WTC11 (cell line): ENCODE data around the gene DHRSX. TPM values are rescaled to one million over a fixed set of nuclear protein-coding genes. Genes with fewer than 3 reads are reported as not detected.
A peak's percentile ranks its signal among the peaks of the same experiment; 100 is the strongest.

Experiments
- ATAC-seq: fragments of 200-7000 bp; cut with Tn5 transposase; 2 replicates; pipeline ENCODE4 v1.10.0; 2021; ENCODE audit warnings: mild to moderate bottlenecking, moderate library complexity
- CTCF ChIA-PET: fragments of 300-600 bp; sonication (Branson Sonifier 250); formaldehyde crosslinking; loops from one replicate; lab custom pipeline; 2021; ENCODE audit warnings: antibody characterized with exemption; lab: Charles Lee
- POLR2A ChIA-PET: fragments of 350-600 bp; sonication (Branson Sonifier 250); formaldehyde crosslinking; loops from one replicate; lab custom pipeline; 2021; ENCODE audit warnings: antibody characterized with exemption; lab: Charles Lee
- DNase-seq: peaks from one replicate; pipeline ENCODE4 v3.0.0; 2021; ENCODE audit warnings: low spot score
- H3K27ac Mint-ChIP-seq: 2 replicates; pipeline ENCODE4 v1.8.0; 2021; ENCODE audit warnings: mixed read lengths
- H3K27me3 Mint-ChIP-seq: 2 replicates; pipeline ENCODE4 v1.8.0; 2021; ENCODE audit warnings: low read depth, mild to moderate bottlenecking, moderate library complexity, mixed read lengths
- H3K36me3 Mint-ChIP-seq: 2 replicates; pipeline ENCODE4 v1.8.0; 2021; ENCODE audit warnings: mixed read lengths
- H3K4me1 Mint-ChIP-seq: 2 replicates; pipeline ENCODE4 v1.8.0; 2022; ENCODE audit warnings: mixed read lengths
- H3K4me3 Mint-ChIP-seq: 2 replicates; pipeline ENCODE4 v1.8.0; 2021; ENCODE audit warnings: mild to moderate bottlenecking, moderate library complexity, mixed read lengths
- H3K9me3 Mint-ChIP-seq: 2 replicates; pipeline ENCODE4 v1.8.0; 2021; ENCODE audit warnings: mixed read lengths
- AR ChIP-seq: fragments of 250-450 bp; sonication (Bioruptor Pico); IDR thresholded peaks from 2 replicates; pipeline ENCODE4 v1.9.0; 2021; ENCODE audit warnings: mild to moderate bottlenecking
- ATF1 ChIP-seq: sonication (generic); formaldehyde crosslinking; IDR thresholded peaks from 2 replicates; pipeline ENCODE4 v1.8.1; 2023; ENCODE audit warnings: mild to moderate bottlenecking, moderate library complexity, missing genetic modification reagents
- ELF4 ChIP-seq: sonication (generic); formaldehyde crosslinking; IDR thresholded peaks from 2 replicates; pipeline ENCODE4 v1.8.1; 2022; ENCODE audit warnings: low read depth, mild to moderate bottlenecking, moderate library complexity, missing genetic modification reagents
- ESRRA ChIP-seq: sonication (generic); formaldehyde crosslinking; IDR thresholded peaks from 2 replicates; pipeline ENCODE4 v1.8.1; 2022; ENCODE audit warnings: mild to moderate bottlenecking, missing genetic modification reagents, borderline replicate concordance
- GRHL2 ChIP-seq: fragments of 250-450 bp; sonication (Bioruptor Pico); IDR thresholded peaks from 2 replicates; pipeline ENCODE4 v1.8.0; 2022; ENCODE audit warnings: mild to moderate bottlenecking, moderate library complexity; ENCODE audit not compliant: insufficient replicate concordance, severe bottlenecking
- JAZF1 ChIP-seq: fragments of 250-450 bp; sonication (Bioruptor Pico); IDR thresholded peaks from 2 replicates; pipeline ENCODE4 v1.9.0; 2021; ENCODE audit warnings: moderate library complexity, mild to moderate bottlenecking, inconsistent platforms
- JUN ChIP-seq: sonication (generic); formaldehyde crosslinking; IDR thresholded peaks from 2 replicates; pipeline ENCODE4 v1.8.0; 2023; ENCODE audit warnings: mild to moderate bottlenecking, missing genetic modification reagents
- NFE2L1 ChIP-seq: sonication (generic); formaldehyde crosslinking; IDR thresholded peaks from 2 replicates; pipeline ENCODE4 v1.8.1; 2023; ENCODE audit warnings: missing genetic modification reagents
- RORB ChIP-seq: fragments of 250-450 bp; sonication (Bioruptor Pico); IDR thresholded peaks from 2 replicates; pipeline ENCODE4 v1.9.0; 2021; ENCODE audit warnings: mild to moderate bottlenecking
- TEAD1 ChIP-seq: sonication (generic); formaldehyde crosslinking; IDR thresholded peaks from 2 replicates; pipeline ENCODE4 v1.8.0; 2022; ENCODE audit warnings: mild to moderate bottlenecking, missing genetic modification reagents
- ZBTB21 ChIP-seq: sonication (generic); formaldehyde crosslinking; IDR thresholded peaks from 2 replicates; pipeline ENCODE4 v1.8.1; 2023; ENCODE audit warnings: mild to moderate bottlenecking, missing genetic modification reagents, borderline replicate concordance
- ZNF138 ChIP-seq: sonication (generic); formaldehyde crosslinking; conservative IDR thresholded peaks from 2 replicates; pipeline ENCODE4 v1.8.1; 2022; ENCODE audit warnings: mild to moderate bottlenecking, moderate library complexity, missing genetic modification reagents
- ZNF232 ChIP-seq: sonication (generic); formaldehyde crosslinking; IDR thresholded peaks from 2 replicates; pipeline ENCODE4 v1.8.0; 2022; ENCODE audit warnings: mild to moderate bottlenecking, missing genetic modification reagents
- ZNF416 ChIP-seq: fragments of 250-450 bp; sonication (Bioruptor Pico); IDR thresholded peaks from 2 replicates; pipeline ENCODE4 v1.9.0; 2021; ENCODE audit warnings: mild to moderate bottlenecking, inconsistent platforms
- total RNA-seq: library from RNA; stranded (reverse); gene quantifications from 3 replicates; pipeline ENCODE4 v1.2.3, GENCODE V29; 2021
- TF ChIP-seq, protein P1 (sequence below): fragments of 250-450 bp; sonication (Bioruptor Pico); IDR thresholded peaks from 2 replicates; pipeline ENCODE4 v1.9.0; 2021; ENCODE audit warnings: mild to moderate bottlenecking, borderline replicate concordance
- TF ChIP-seq, protein P2 (sequence below): fragments of 250-450 bp; sonication (Bioruptor Pico); IDR thresholded peaks from 2 replicates; pipeline ENCODE4 v2.1.2; 2022; ENCODE audit warnings: mild to moderate bottlenecking, moderate library complexity
- TF ChIP-seq, protein P3 (sequence below): sonication (generic); formaldehyde crosslinking; IDR thresholded peaks from 2 replicates; pipeline ENCODE4 v1.8.1; 2023; ENCODE audit warnings: mild to moderate bottlenecking, missing genetic modification reagents, moderate library complexity
- TF ChIP-seq, protein P4 (sequence below): sonication (generic); formaldehyde crosslinking; IDR thresholded peaks from 2 replicates; pipeline ENCODE4 v1.8.0; 2022; ENCODE audit warnings: mild to moderate bottlenecking, missing genetic modification reagents
- TF ChIP-seq, protein P5 (sequence below): sonication (generic); formaldehyde crosslinking; IDR thresholded peaks from 2 replicates; pipeline ENCODE4 v1.8.1; 2022; ENCODE audit warnings: mild to moderate bottlenecking, missing genetic modification reagents, moderate library complexity, borderline replicate concordance

Gene DHRSX
- total RNA-seq, 1 experiment from 2014 or later = 28.2 TPM

DNA sequence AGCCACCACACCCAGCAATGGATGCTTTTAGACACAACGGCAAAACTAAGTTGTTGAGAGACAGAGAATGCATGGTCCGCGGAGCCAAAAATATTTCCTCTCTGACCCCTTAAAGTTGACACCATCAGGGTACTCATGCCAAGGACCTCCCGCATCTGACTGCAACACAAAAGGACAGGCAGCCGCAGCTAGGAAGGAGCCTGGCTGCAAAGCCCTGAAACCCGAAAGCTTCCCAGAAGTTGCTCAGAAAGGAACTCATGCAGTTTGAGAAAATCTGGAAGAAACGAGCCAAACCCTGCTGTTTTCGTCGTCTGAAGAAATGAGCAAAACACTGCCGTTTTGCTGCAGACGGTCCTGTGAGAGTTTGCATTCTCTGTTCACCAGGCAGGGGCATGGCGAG, 16.5 kb downstream of the DHRSX start:
- Mint-ChIP-seq H3K4me1 (peaks cover 38% of the 10 kb centered on the region), H3K4me3 (peak overlapping the region; percentile 52), H3K27me3 (no peaks in the 10 kb centered on the region), H3K9me3 (peaks cover 9% of the 10 kb centered on the region), H3K27ac (peak overlapping the region; percentile 97), H3K36me3 (peaks cover 38% of the 10 kb centered on the region)
- ChIA-PET CTCF (no interaction called here), POLR2A (no interaction called here)
- ATAC-seq (no peak), DNase-seq (no peak)
- TF ChIP-seq ZNF232 = no peak
- no peak for TF ChIP-seq ZNF416 (CRISPR knock-in tag)
- TF ChIP-seq TEAD1 = no peak
- TF ChIP-seq ESRRA = no peak
- no peak for TF ChIP-seq GRHL2 (CRISPR knock-in tag)
- TF ChIP-seq, protein P1, sequence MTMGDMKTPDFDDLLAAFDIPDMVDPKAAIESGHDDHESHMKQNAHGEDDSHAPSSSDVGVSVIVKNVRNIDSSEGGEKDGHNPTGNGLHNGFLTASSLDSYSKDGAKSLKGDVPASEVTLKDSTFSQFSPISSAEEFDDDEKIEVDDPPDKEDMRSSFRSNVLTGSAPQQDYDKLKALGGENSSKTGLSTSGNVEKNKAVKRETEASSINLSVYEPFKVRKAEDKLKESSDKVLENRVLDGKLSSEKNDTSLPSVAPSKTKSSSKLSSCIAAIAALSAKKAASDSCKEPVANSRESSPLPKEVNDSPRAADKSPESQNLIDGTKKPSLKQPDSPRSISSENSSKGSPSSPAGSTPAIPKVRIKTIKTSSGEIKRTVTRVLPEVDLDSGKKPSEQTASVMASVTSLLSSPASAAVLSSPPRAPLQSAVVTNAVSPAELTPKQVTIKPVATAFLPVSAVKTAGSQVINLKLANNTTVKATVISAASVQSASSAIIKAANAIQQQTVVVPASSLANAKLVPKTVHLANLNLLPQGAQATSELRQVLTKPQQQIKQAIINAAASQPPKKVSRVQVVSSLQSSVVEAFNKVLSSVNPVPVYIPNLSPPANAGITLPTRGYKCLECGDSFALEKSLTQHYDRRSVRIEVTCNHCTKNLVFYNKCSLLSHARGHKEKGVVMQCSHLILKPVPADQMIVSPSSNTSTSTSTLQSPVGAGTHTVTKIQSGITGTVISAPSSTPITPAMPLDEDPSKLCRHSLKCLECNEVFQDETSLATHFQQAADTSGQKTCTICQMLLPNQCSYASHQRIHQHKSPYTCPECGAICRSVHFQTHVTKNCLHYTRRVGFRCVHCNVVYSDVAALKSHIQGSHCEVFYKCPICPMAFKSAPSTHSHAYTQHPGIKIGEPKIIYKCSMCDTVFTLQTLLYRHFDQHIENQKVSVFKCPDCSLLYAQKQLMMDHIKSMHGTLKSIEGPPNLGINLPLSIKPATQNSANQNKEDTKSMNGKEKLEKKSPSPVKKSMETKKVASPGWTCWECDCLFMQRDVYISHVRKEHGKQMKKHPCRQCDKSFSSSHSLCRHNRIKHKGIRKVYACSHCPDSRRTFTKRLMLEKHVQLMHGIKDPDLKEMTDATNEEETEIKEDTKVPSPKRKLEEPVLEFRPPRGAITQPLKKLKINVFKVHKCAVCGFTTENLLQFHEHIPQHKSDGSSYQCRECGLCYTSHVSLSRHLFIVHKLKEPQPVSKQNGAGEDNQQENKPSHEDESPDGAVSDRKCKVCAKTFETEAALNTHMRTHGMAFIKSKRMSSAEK = no peak
- no peak for TF ChIP-seq NFE2L1 (CRISPR knock-in tag)
- TF ChIP-seq, protein P2, sequence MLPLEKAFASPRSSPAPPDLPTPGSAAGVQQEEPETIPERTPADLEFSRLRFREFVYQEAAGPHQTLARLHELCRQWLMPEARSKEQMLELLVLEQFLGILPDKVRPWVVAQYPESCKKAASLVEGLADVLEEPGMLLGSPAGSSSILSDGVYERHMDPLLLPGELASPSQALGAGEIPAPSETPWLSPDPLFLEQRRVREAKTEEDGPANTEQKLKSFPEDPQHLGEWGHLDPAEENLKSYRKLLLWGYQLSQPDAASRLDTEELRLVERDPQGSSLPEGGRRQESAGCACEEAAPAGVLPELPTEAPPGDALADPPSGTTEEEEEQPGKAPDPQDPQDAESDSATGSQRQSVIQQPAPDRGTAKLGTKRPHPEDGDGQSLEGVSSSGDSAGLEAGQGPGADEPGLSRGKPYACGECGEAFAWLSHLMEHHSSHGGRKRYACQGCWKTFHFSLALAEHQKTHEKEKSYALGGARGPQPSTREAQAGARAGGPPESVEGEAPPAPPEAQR (CRISPR knock-in tag) = no peak
- no peak for TF ChIP-seq ZNF138 (CRISPR knock-in tag)
- TF ChIP-seq JUN (CRISPR knock-in tag) = no peak
- TF ChIP-seq ELF4 (CRISPR knock-in tag) = no peak
- TF ChIP-seq, protein P3, sequence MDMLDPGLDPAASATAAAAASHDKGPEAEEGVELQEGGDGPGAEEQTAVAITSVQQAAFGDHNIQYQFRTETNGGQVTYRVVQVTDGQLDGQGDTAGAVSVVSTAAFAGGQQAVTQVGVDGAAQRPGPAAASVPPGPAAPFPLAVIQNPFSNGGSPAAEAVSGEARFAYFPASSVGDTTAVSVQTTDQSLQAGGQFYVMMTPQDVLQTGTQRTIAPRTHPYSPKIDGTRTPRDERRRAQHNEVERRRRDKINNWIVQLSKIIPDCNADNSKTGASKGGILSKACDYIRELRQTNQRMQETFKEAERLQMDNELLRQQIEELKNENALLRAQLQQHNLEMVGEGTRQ (CRISPR knock-in tag) = no peak
- no peak for TF ChIP-seq ZBTB21
- TF ChIP-seq AR = no peak
- TF ChIP-seq ATF1 (CRISPR knock-in tag) = no peak
- TF ChIP-seq, protein P4, sequence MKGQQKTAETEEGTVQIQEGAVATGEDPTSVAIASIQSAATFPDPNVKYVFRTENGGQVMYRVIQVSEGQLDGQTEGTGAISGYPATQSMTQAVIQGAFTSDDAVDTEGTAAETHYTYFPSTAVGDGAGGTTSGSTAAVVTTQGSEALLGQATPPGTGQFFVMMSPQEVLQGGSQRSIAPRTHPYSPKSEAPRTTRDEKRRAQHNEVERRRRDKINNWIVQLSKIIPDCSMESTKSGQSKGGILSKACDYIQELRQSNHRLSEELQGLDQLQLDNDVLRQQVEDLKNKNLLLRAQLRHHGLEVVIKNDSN (CRISPR knock-in tag) = no peak
- TF ChIP-seq, protein P5, sequence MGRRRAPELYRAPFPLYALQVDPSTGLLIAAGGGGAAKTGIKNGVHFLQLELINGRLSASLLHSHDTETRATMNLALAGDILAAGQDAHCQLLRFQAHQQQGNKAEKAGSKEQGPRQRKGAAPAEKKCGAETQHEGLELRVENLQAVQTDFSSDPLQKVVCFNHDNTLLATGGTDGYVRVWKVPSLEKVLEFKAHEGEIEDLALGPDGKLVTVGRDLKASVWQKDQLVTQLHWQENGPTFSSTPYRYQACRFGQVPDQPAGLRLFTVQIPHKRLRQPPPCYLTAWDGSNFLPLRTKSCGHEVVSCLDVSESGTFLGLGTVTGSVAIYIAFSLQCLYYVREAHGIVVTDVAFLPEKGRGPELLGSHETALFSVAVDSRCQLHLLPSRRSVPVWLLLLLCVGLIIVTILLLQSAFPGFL (CRISPR knock-in tag) = no peak
- no peak for TF ChIP-seq RORB (CRISPR knock-in tag)
- no peak for TF ChIP-seq JAZF1
